Left lung (tissue), 10 donors: ENCODE data around the gene NR2F2. TPM values are rescaled to one million over a fixed set of nuclear protein-coding genes. Genes with fewer than 3 reads are reported as not detected.

Experiments used
- ATAC-seq: fragments of 200-7000 bp; cut with Tn5 transposase; one replicate; pipeline ENCODE4 v1.9.1; 2020; ENCODE audit warnings: moderate library complexity
- DNase-seq, 4 donors: peaks; one replicate each; pipeline ENCODE4 v3.0.0-alpha.2; 2013 to 2020
- H3K27ac ChIP-seq, 2 donors: fragments of 200-600 bp; sonication (generic) in 1 of 2; one replicate each; pipeline versions ENCODE4 v1.5.0 to v1.8.0; 2020 to 2021
- H3K27me3 ChIP-seq, 2 donors: fragments of 200-600 bp; sonication (generic) in 1 of 2; one replicate each; pipeline versions ENCODE4 v1.5.0 to v1.8.0; 2020 to 2021
- H3K36me3 ChIP-seq, 2 donors: fragments of 200-600 bp; sonication (generic) in 1 of 2; one replicate each; pipeline versions ENCODE4 v1.5.0 to v1.8.0; 2020 to 2021
- H3K4me1 ChIP-seq, 2 donors: fragments of 200-600 bp; one replicate each; pipeline ENCODE4 v1.8.0; 2021
- H3K4me3 ChIP-seq, 2 donors: fragments of 200-600 bp; sonication (generic) in 1 of 2; one replicate each; pipeline versions ENCODE4 v1.5.0 to v1.8.0; 2020 to 2021; ENCODE audit warnings: mild to moderate bottlenecking in 1 of 2
- H3K9me3 ChIP-seq, 2 donors: fragments of 200-600 bp; sonication (generic) in 1 of 2; one replicate each; pipeline versions ENCODE4 v1.5.0 to v1.8.0; 2020 to 2021
- intact Hi-C, 2 donors: fragments of 100-400 bp; cut with DNase I; formaldehyde crosslinking; loops; one replicate each; pipeline versions ENCODE4 v1.11.2 to v1.14.2; 2022
- polyA plus RNA-seq, 6 donors: library from polyadenylated mRNA; unstranded; fragments of 120-200 nt; gene quantifications; one replicate each; pipeline ENCODE4 v1.2.1, GENCODE V29; 2013; ENCODE audit not compliant: insufficient read length in 6 of 6
- total RNA-seq, 2 donors: library from RNA; stranded (reverse); fragmentation: NEBNext Ultra II Directional; extraction: Animal tissue kit (Norgen Biotek cat#: 25700); gene quantifications; one replicate each; pipeline ENCODE4 v1.2.1, GENCODE V29; 2021
- TF ChIP-seq, protein P1 (sequence below), 2 donors: fragments of 200-600 bp; sonication (generic) in 1 of 2; IDR thresholded peaks; one replicate each; pipeline versions ENCODE4 v1.5.0 to v1.8.0; 2021; ENCODE audit warnings: antibody characterized with exemption in 2 of 2
- donor health status: DM: no; HTN: yes; CAD: no.
- donor health status: DM: no; HTN: no; CAD: no.

The NR2F2 gene
- total and polyA plus RNA-seq, 8 donors, result 53.4 to 168 (median 149) TPM

DNA sequence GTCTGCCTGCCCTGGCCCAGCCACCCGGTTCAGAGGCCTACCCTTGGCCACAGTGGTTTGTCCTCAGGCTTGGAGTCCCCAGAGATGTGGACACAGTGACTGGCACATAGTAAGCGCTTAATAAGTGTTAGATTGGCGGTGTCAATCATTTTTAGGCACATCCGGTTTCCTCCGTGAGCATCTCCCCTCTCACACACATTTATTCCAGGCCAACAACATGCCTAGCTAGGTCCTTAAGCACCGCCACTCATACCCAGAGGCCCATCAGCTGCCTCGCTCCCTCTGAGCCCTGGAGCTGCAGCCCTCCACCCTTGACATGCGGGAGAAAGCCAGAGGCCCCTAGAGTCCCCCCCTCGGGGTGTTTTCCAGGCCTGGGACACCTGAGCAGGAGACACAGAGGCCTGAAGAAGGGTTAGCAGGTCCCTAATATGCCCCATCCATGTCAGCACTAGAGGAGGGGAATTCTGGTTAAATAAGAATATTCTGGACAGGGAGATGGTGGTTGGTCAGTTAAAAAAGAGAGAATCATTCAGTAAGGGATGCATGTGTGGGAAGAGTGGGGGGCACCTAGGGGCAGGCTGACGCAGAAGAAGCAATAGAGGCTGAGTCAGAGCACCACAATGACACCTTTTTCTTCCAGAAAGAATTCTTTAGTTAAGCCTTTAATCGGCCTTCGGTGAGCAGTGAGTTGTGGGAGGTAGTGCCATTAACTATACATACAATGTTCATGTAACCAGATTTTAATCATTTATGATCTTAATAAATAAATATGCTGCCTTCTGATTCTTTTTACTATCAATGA lies 22.3 kb downstream of the NR2F2 start:
- intact Hi-C loops, result loop anchor here in 1 of 2 donors (10.0 kb wide), 1 partner anchor 882 kb away; no protein-coding TSS in a partner anchor
- peaks cover 8 to 98% of the 10 kb centered on the region in 2 donors for H3K27me3 ChIP-seq
- DNase-seq (no peak), ATAC-seq (no peak)
- no peak overlapping the region for H3K4me3 ChIP-seq
- H3K4me1 ChIP-seq, result peaks cover 0 to 23% of the 10 kb centered on the region in 2 donors
- no peaks in the 10 kb centered on the region for H3K36me3 ChIP-seq
- H3K27ac ChIP-seq, result peak overlapping the region; percentile 33 to 88
- TF ChIP-seq, protein P1, sequence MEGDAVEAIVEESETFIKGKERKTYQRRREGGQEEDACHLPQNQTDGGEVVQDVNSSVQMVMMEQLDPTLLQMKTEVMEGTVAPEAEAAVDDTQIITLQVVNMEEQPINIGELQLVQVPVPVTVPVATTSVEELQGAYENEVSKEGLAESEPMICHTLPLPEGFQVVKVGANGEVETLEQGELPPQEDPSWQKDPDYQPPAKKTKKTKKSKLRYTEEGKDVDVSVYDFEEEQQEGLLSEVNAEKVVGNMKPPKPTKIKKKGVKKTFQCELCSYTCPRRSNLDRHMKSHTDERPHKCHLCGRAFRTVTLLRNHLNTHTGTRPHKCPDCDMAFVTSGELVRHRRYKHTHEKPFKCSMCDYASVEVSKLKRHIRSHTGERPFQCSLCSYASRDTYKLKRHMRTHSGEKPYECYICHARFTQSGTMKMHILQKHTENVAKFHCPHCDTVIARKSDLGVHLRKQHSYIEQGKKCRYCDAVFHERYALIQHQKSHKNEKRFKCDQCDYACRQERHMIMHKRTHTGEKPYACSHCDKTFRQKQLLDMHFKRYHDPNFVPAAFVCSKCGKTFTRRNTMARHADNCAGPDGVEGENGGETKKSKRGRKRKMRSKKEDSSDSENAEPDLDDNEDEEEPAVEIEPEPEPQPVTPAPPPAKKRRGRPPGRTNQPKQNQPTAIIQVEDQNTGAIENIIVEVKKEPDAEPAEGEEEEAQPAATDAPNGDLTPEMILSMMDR (IDR thresholded peaks at IDR 0.05), result no peak
- no peaks in the 10 kb centered on the region for H3K9me3 ChIP-seq

DNA sequence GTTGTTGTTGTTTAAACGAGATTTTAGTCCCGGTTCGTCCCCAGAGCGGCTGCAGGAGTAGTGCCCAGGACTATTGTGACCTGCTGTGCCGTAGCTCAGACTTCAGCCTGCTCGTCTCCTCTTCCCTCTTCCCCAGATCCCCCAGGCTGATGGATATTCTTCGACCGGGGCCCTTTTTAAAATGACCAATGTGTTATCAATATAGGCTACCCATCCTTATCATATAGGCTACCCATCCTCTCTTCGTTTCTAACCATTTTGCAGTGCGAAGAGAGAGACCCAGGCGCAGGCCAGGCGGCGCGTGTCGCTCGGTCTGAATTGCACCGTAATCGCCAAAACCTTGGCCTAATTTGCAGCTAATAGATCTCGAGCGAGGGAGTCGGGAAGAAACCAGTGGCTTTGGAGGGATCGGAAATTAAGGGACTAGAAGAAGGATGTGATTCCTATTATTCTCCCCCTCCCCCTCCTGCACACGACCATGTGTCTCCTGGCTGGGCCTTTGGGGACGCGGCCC lies 23.0 kb downstream of the NR2F2 start:
- Histone ChIP-seq H3K4me1 (peaks cover 0 to 28% of the 10 kb centered on the region in 2 donors), H3K27ac (peak overlapping the region; percentile 79 to 88), H3K9me3 (no peaks in the 10 kb centered on the region), H3K36me3 (no peaks in the 10 kb centered on the region), H3K4me3 (peak overlapping the region; percentile 37 to 41), H3K27me3 (peaks cover 10 to 98% of the 10 kb centered on the region in 2 donors)
- TF ChIP-seq, protein P1 (IDR thresholded peaks at IDR 0.05), result no peak
- intact Hi-C loops, result loop anchor here in 1 of 2 donors (10.0 kb wide), 1 partner anchor 881 kb away; no protein-coding TSS in a partner anchor
- DNase-seq (no peak), ATAC-seq (no peak)

DNA sequence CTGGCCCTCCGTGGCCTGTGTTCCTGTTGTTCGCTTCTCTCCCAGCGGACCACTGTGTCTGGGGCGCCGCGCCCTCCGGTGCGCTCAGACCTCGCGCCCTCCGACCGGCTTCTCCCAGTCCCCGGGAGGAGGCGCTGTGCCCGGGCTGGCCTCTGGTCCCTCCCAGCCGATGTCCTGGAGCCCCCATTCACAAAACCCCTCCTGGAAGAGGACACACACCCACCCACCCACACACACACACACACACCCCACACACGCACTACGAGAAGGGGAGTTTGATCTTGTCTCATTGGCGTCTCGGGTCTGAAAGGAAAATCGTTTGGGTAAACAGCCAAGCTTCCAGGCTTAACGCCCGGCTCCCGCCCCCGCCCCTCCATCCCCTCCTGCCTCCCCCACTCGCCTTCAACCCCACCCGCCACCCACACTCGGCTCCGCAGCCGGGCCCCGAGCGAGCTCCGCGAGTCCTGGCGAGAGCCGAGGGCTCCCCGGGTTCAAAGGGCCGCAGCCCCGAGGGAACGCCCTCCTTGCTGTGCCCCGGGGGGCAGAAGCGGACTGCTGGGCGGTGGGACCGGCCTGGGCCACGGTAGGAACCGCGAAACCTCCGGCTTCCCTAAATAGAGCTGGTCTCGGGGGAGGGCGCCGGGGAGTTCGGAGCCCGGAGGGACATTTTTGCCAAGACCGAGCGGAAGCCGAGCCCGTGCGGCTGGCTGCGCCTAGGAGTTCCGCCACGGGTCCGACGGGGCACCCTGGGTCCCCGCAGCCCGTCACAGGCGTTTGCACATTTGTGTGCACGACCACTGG lies 23.6 kb downstream of the NR2F2 start:
- Histone ChIP-seq H3K27ac (peak overlapping the region; percentile 79 to 88), H3K4me1 (peaks cover 0 to 28% of the 10 kb centered on the region in 2 donors), H3K36me3 (no peaks in the 10 kb centered on the region), H3K4me3 (peak overlapping the region; percentile 37 to 41), H3K27me3 (peaks cover 16 to 98% of the 10 kb centered on the region in 2 donors), H3K9me3 (no peaks in the 10 kb centered on the region)
- DNase-seq (peak in 2 of 4 donors; percentile 69 to 81), ATAC-seq (peak; percentile 32)
- TF ChIP-seq, protein P1 (IDR thresholded peaks at IDR 0.05), result no peak
- intact Hi-C loops, result loop anchor here in 1 of 2 donors (10.0 kb wide), 1 partner anchor 881 kb away; no protein-coding TSS in a partner anchor

DNA sequence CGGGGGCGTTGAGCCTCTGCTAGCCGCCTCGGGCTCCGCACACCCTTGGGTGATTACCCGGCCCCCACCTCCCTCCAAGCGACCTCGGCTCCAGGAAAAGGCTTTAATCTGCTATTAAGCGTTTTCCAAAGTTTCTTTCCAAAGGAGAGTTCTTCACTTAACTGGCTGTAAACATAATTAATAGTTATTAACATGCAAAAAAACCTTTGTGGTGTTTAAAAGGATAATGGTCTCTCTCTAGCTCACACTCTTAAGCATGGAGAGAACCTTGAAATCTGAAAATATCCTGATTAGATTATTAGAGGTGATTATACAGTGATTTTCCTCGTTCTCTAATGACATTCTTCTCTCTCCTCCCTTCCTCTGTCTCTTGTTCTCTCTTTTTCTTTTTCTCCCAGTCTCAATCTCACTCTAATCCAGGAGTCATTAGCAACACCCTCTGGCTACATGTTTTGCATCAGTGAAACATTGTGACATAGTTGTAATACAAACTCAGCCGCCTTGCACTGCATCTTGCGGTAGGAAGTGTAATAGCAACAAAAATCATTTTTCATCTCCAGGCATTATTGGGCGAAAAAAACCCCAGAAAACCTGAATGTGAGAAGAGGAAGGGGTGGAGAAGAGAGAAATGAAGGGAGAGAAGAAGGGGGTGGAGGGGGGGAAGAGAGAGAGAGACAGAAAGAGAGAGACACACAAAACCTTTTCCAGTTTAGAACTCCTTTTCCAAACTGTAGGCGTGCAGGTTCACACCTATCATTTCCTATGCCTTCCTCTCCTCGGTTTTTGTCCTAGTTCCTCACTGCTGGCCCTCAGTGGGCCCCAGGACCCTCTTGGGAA lies 24.4 kb downstream of the NR2F2 start:
- DNase-seq, result peak in 2 of 4 donors; percentile 54 to 77
- intact Hi-C loops, result loop anchor here in 1 of 2 donors (10.0 kb wide), 1 partner anchor 880 kb away; no protein-coding TSS in a partner anchor
- peaks cover 23 to 98% of the 10 kb centered on the region in 2 donors for H3K27me3 ChIP-seq

More for the DNA sequence above, 24.4 kb downstream of the NR2F2 start:
- H3K4me1 ChIP-seq, result peaks cover 0 to 28% of the 10 kb centered on the region in 2 donors
- TF ChIP-seq, protein P1 (IDR thresholded peaks at IDR 0.05), result no peak
- ATAC-seq, result peak; percentile 23
- peak overlapping the region; percentile 79 to 88 for H3K27ac ChIP-seq
- no peaks in the 10 kb centered on the region for H3K36me3 ChIP-seq
- no peaks in the 10 kb centered on the region for H3K9me3 ChIP-seq
- H3K4me3 ChIP-seq, result peak overlapping the region; percentile 37 to 41
